Liver (tissue), 9 donors: ENCODE data around the gene RNF181. TPM values are rescaled to one million over a fixed set of nuclear protein-coding genes. Genes with fewer than 3 reads are reported as not detected.

Experiments used
- DNase-seq: peaks from one replicate; pipeline ENCODE4 v3.0.0-alpha.2; 2017; ENCODE audit warnings: low spot score
- H3K27ac ChIP-seq, 2 donors: one replicate each; pipeline ENCODE4 v1.7.0; 2013; ENCODE audit warnings: inconsistent platforms in 2 of 2, low read length in 2 of 2, control low read depth in 1 of 2, low read depth in 1 of 2, mild to moderate bottlenecking in 1 of 2
- H3K27me3 ChIP-seq, 4 donors: one replicate each; pipeline versions ENCODE4 v1.6.1 to v1.7.0; 2013; ENCODE audit warnings: low read length in 3 of 4, inconsistent platforms in 1 of 4, mild to moderate bottlenecking in 1 of 4, moderate library complexity in 1 of 4; ENCODE audit not compliant: control insufficient read depth in 4 of 4, insufficient read depth in 4 of 4
- H3K36me3 ChIP-seq, 4 donors: one replicate each; pipeline versions ENCODE4 v1.6.1 to v1.7.0; 2013; ENCODE audit warnings: low read length in 3 of 4, mild to moderate bottlenecking in 3 of 4, low read depth in 1 of 4, moderate library complexity in 1 of 4; ENCODE audit not compliant: control insufficient read depth in 4 of 4, insufficient read depth in 3 of 4
- H3K4me1 ChIP-seq, 4 donors: one replicate each; pipeline versions ENCODE4 v1.6.1 to v1.7.0; 2013; ENCODE audit warnings: low read length in 3 of 4, mild to moderate bottlenecking in 3 of 4, moderate library complexity in 1 of 4; ENCODE audit not compliant: control insufficient read depth in 4 of 4, insufficient read depth in 4 of 4
- H3K4me3 ChIP-seq, 3 donors: one replicate each; pipeline versions ENCODE4 v1.6.1 to v1.7.0; 2013; ENCODE audit warnings: low read length in 3 of 3, control low read depth in 1 of 3, low read depth in 1 of 3, mild to moderate bottlenecking in 1 of 3
- H3K9ac ChIP-seq, 2 donors: one replicate each; pipeline ENCODE4 v1.7.0; 2013; ENCODE audit warnings: low read length in 2 of 2, mild to moderate bottlenecking in 2 of 2, moderate library complexity in 2 of 2, control low read depth in 1 of 2, low read depth in 1 of 2
- H3K9me3 ChIP-seq, 4 donors: one replicate each; pipeline versions ENCODE4 v1.6.1 to v1.7.0; 2013; ENCODE audit warnings: low read length in 3 of 4; ENCODE audit not compliant: control insufficient read depth in 4 of 4
- EGR1 ChIP-seq, 2 donors: IDR thresholded peaks; 2 replicates each; pipeline ENCODE4 v1.6.1; 2016 to 2018; ENCODE audit warnings: antibody characterized with exemption in 2 of 2, low read depth in 2 of 2
- FOXA1 ChIP-seq: IDR thresholded peaks from 2 replicates; pipeline ENCODE4 v1.6.1; 2016; ENCODE audit warnings: antibody characterized with exemption
- FOXA2 ChIP-seq: IDR thresholded peaks from 2 replicates; pipeline ENCODE4 v1.6.1; 2016; ENCODE audit warnings: antibody characterized with exemption
- GABPA ChIP-seq, 2 donors: IDR thresholded peaks in 1 of 2; conservative IDR thresholded peaks in 1 of 2; 2 replicates each; pipeline ENCODE4 v1.6.1; 2016; ENCODE audit warnings: antibody characterized with exemption in 2 of 2, mild to moderate bottlenecking in 1 of 2, moderate library complexity in 1 of 2
- HNF4A ChIP-seq, 2 donors: conservative IDR thresholded peaks; 2 replicates each; pipeline ENCODE4 v1.6.1; 2016; ENCODE audit warnings: antibody characterized with exemption in 2 of 2, mild to moderate bottlenecking in 2 of 2
- HNF4G ChIP-seq: IDR thresholded peaks from 2 replicates; pipeline ENCODE4 v1.6.1; 2016; ENCODE audit warnings: antibody characterized with exemption
- JUND ChIP-seq, 2 donors: IDR thresholded peaks; 2 replicates each; pipeline ENCODE4 v1.6.1; 2016; ENCODE audit warnings: antibody characterized with exemption in 2 of 2
- NR2F2 ChIP-seq: IDR thresholded peaks from 2 replicates; pipeline ENCODE4 v1.6.1; 2016; ENCODE audit warnings: antibody characterized with exemption
- RAD21 ChIP-seq, 2 donors: IDR thresholded peaks; 2 replicates each; pipeline ENCODE4 v1.6.1; 2016; ENCODE audit warnings: antibody characterized with exemption in 2 of 2, mild to moderate bottlenecking in 2 of 2
- RXRA ChIP-seq, 2 donors: IDR thresholded peaks; 2 replicates each; pipeline ENCODE4 v1.6.1; 2017 to 2018; ENCODE audit warnings: antibody characterized with exemption in 2 of 2, mild to moderate bottlenecking in 1 of 2
- SP1 ChIP-seq: IDR thresholded peaks from 2 replicates; pipeline ENCODE4 v1.6.1; 2018; ENCODE audit warnings: antibody characterized with exemption, mild to moderate bottlenecking
- TAF1 ChIP-seq: conservative IDR thresholded peaks from 2 replicates; pipeline ENCODE4 v1.6.1; 2016; ENCODE audit warnings: antibody characterized with exemption, mild to moderate bottlenecking
- YY1 ChIP-seq: IDR thresholded peaks from 2 replicates; pipeline ENCODE4 v1.6.1; 2016; ENCODE audit warnings: antibody characterized with exemption, mild to moderate bottlenecking
- WGBS: extraction: QIAGEN DNeasy Blood & Tissue Kit; methylation state at CpG from one replicate; pipeline ENCODE4 v1.1.7; 2013; 5-methylcytosine and 5-hydroxymethylcytosine counted together
- polyA plus RNA-seq, 2 donors: library from polyadenylated mRNA; stranded (reverse) in 1 of 2; unstranded in 1 of 2; fragments of 200-250 nt in 1 of 2; fragments of >200 nt in 1 of 2; fragmentation: Nextera tagmentation in 1 of 2; extraction: Ambion mirVana in 1 of 2; gene quantifications; one replicate each; pipeline versions ENCODE4 v1.2.1 to v1.2.3, GENCODE V29; 2013 to 2015
- total RNA-seq, 2 donors: library from RNA; depleted of rRNA; stranded (reverse); fragments of >200 nt; gene quantifications; one replicate each; pipeline ENCODE4 v1.2.3, GENCODE V29; 2014
- TF ChIP-seq, protein P1 (sequence below): IDR thresholded peaks from 2 replicates; pipeline ENCODE4 v1.6.1; 2016; ENCODE audit warnings: antibody characterized with exemption, mild to moderate bottlenecking
- TF ChIP-seq, protein P2 (sequence below): IDR thresholded peaks from 2 replicates; pipeline ENCODE4 v1.6.1; 2016; ENCODE audit warnings: antibody characterized with exemption
- TF ChIP-seq, protein P3 (sequence below): IDR thresholded peaks from 2 replicates; pipeline ENCODE4 v1.6.1; 2016; ENCODE audit warnings: antibody characterized with exemption
- TF ChIP-seq, protein P4 (sequence below): IDR thresholded peaks from 2 replicates; pipeline ENCODE4 v1.6.1; 2016; ENCODE audit warnings: antibody characterized with exemption
- TF ChIP-seq, protein P5 (sequence below): fragments of 150-350 bp; IDR thresholded peaks from 2 replicates; pipeline ENCODE4 v1.5.1; 2017; ENCODE audit warnings: improper control_type of control experiment, low read depth, low read length; ENCODE audit not compliant: missing input control
- donor health status: healthy.
- donor health status: healthy.
- donor health status: healthy.
- donor health status: healthy.
- donor health status: healthy.

RNF181 gene
- total and polyA plus RNA-seq, 4 donors, result 101 to 195 (median 114) TPM

DNA sequence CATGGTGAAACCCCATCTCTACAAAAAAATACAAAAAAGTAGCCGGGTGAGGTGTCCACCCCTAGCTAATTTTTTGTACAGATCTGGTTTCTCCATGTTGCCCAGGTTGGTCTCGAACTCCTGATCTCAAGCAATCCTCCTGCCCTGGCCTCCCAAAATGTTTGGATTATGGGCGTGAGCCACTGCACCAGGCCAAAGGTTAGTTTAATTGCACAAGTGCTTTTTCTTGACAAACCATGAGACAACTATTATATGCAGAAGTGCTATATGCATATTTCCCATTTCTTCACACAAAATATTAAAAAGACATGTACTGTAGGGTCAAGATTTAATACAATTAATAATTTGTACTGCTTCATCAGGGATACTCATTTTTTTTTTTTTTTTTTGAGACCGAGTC is 29.3 kb upstream of the RNF181 start (continued):
- TF ChIP-seq, protein P1, sequence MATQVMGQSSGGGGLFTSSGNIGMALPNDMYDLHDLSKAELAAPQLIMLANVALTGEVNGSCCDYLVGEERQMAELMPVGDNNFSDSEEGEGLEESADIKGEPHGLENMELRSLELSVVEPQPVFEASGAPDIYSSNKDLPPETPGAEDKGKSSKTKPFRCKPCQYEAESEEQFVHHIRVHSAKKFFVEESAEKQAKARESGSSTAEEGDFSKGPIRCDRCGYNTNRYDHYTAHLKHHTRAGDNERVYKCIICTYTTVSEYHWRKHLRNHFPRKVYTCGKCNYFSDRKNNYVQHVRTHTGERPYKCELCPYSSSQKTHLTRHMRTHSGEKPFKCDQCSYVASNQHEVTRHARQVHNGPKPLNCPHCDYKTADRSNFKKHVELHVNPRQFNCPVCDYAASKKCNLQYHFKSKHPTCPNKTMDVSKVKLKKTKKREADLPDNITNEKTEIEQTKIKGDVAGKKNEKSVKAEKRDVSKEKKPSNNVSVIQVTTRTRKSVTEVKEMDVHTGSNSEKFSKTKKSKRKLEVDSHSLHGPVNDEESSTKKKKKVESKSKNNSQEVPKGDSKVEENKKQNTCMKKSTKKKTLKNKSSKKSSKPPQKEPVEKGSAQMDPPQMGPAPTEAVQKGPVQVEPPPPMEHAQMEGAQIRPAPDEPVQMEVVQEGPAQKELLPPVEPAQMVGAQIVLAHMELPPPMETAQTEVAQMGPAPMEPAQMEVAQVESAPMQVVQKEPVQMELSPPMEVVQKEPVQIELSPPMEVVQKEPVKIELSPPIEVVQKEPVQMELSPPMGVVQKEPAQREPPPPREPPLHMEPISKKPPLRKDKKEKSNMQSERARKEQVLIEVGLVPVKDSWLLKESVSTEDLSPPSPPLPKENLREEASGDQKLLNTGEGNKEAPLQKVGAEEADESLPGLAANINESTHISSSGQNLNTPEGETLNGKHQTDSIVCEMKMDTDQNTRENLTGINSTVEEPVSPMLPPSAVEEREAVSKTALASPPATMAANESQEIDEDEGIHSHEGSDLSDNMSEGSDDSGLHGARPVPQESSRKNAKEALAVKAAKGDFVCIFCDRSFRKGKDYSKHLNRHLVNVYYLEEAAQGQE, result no peak

DNA sequence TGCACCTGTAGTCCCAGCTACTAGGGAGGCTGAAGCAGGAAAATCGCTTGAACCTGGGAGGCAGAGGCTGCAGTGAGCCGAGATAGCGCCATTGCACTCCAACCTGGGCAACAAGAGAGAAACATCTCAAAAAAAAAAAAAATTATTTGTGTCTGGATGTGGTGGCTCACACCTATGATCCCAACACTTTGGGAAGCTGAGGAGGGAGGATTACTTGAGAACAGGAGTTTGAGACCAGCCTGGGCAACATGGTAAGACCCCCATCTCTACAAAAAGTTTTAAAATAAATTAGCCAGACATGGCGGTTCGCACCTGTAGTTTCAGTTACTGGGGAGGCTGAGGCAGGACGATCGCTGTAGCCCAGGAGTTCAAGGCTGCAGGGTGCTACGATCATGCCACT is 19.8 kb upstream of the RNF181 start:
- 80% methylated on average over 8 of the region's 8 CpGs for WGBS
- Histone ChIP-seq H3K9ac (no peak overlapping the region), H3K27ac (no peak overlapping the region), H3K27me3 (no peaks in the 10 kb centered on the region), H3K4me1 (peaks cover 5 to 20% (median 13%) of the 10 kb centered on the region in 4 donors), H3K4me3 (no peak overlapping the region), H3K9me3 (no peaks in the 10 kb centered on the region), H3K36me3 (no peaks in the 10 kb centered on the region)
- DNase-seq, result no peak
- TF ChIP-seq RXRA (IDR thresholded peaks at IDR 0.05) (no peak), HNF4G (no peak), TAF1 (no peak), HNF4A (conservative IDR thresholded peaks at IDR 0.05) (no peak), NR2F2 (no peak), YY1 (no peak), RAD21 (IDR thresholded peaks at IDR 0.05) (no peak), EGR1 (IDR thresholded peaks at IDR 0.05; ENCODE audit: low read depth in 2 of 2) (no peak), GABPA (IDR thresholded peaks at IDR 0.05 in 1 of 2, conservative IDR thresholded peaks at IDR 0.05 in 1 of 2) (no peak), SP1 (no peak), JUND (IDR thresholded peaks at IDR 0.05) (no peak), FOXA2 (no peak), FOXA1 (no peak)
- TF ChIP-seq, protein P1, result no peak
- TF ChIP-seq, protein P2, sequence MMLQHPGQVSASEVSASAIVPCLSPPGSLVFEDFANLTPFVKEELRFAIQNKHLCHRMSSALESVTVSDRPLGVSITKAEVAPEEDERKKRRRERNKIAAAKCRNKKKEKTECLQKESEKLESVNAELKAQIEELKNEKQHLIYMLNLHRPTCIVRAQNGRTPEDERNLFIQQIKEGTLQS, result no peak
- TF ChIP-seq, protein P3, sequence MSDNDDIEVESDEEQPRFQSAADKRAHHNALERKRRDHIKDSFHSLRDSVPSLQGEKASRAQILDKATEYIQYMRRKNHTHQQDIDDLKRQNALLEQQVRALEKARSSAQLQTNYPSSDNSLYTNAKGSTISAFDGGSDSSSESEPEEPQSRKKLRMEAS, result no peak
- TF ChIP-seq, protein P4, sequence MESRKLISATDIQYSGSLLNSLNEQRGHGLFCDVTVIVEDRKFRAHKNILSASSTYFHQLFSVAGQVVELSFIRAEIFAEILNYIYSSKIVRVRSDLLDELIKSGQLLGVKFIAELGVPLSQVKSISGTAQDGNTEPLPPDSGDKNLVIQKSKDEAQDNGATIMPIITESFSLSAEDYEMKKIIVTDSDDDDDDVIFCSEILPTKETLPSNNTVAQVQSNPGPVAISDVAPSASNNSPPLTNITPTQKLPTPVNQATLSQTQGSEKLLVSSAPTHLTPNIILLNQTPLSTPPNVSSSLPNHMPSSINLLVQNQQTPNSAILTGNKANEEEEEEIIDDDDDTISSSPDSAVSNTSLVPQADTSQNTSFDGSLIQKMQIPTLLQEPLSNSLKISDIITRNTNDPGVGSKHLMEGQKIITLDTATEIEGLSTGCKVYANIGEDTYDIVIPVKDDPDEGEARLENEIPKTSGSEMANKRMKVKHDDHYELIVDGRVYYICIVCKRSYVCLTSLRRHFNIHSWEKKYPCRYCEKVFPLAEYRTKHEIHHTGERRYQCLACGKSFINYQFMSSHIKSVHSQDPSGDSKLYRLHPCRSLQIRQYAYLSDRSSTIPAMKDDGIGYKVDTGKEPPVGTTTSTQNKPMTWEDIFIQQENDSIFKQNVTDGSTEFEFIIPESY, result no peak
- TF ChIP-seq, protein P5, sequence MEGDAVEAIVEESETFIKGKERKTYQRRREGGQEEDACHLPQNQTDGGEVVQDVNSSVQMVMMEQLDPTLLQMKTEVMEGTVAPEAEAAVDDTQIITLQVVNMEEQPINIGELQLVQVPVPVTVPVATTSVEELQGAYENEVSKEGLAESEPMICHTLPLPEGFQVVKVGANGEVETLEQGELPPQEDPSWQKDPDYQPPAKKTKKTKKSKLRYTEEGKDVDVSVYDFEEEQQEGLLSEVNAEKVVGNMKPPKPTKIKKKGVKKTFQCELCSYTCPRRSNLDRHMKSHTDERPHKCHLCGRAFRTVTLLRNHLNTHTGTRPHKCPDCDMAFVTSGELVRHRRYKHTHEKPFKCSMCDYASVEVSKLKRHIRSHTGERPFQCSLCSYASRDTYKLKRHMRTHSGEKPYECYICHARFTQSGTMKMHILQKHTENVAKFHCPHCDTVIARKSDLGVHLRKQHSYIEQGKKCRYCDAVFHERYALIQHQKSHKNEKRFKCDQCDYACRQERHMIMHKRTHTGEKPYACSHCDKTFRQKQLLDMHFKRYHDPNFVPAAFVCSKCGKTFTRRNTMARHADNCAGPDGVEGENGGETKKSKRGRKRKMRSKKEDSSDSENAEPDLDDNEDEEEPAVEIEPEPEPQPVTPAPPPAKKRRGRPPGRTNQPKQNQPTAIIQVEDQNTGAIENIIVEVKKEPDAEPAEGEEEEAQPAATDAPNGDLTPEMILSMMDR, result no peak
